Neural crest cell (in vitro differentiated cells): ENCODE measurements around the gene SOX10. TPM values are rescaled to one million over a fixed set of nuclear protein-coding genes. Genes with fewer than 3 reads are reported as not detected.

Source experiments
- DNase-seq: peaks from one replicate; pipeline ENCODE4 v3.0.0; 2021; ENCODE audit warnings: low read depth, mixed read lengths, low spot score
- H3K27ac Mint-ChIP-seq: one replicate; pipeline ENCODE4 v1.8.0; 2021; ENCODE audit warnings: mild to moderate bottlenecking, mixed read lengths; ENCODE audit not compliant: unreplicated experiment
- H3K27me3 Mint-ChIP-seq: 2 replicates; pipeline ENCODE4 v1.8.0; 2021; ENCODE audit warnings: low read depth, mild to moderate bottlenecking, mixed read lengths
- H3K36me3 Mint-ChIP-seq: 2 replicates; pipeline ENCODE4 v1.8.0; 2021; ENCODE audit warnings: low read depth, mild to moderate bottlenecking, mixed read lengths
- H3K4me1 Mint-ChIP-seq: 2 replicates; pipeline ENCODE4 v1.8.0; 2021; ENCODE audit warnings: mixed read lengths
- H3K4me3 Mint-ChIP-seq: one replicate; pipeline ENCODE4 v1.8.0; 2021; ENCODE audit warnings: mild to moderate bottlenecking, mixed read lengths
- H3K9me3 Mint-ChIP-seq: 2 replicates; pipeline ENCODE4 v1.8.0; 2021; ENCODE audit warnings: mixed read lengths
- CTCF ChIP-seq: fragments of 200-600 bp; sonication (generic); conservative IDR thresholded peaks from 2 replicates; pipeline ENCODE4 v1.5.0; 2021; ENCODE audit warnings: antibody characterized with exemption, mild to moderate bottlenecking
- microRNA-seq: library from miRNA; unstranded; fragments of <30 nt; microRNA quantifications from one replicate; pipeline ENCODE4, GENCODE V29; 2020
- total RNA-seq: library from RNA; stranded (reverse); gene quantifications from 2 replicates; pipeline ENCODE4 v1.2.1, GENCODE V29; 2021

SOX10 gene
- total RNA-seq, 1 donor from 2014 or later = 279 TPM

GRCh38 chr22:37926358-37926757 is 58.0 kb downstream of the SOX10 start:
- H3K9me3 Mint-ChIP-seq = no peaks in the 10 kb centered on the region
- no peaks in the 10 kb centered on the region for H3K27me3 Mint-ChIP-seq
- H3K27ac Mint-ChIP-seq = no peak overlapping the region
- DNase-seq = no peak
- H3K36me3 Mint-ChIP-seq = peaks cover 3% of the 10 kb centered on the region
- no peaks in the 10 kb centered on the region for H3K4me1 Mint-ChIP-seq
- no peak overlapping the region for H3K4me3 Mint-ChIP-seq
- TF ChIP-seq CTCF = no peak

- no peaks in the 10 kb centered on the region for H3K9me3 Mint-ChIP-seq
- H3K27me3 Mint-ChIP-seq = no peaks in the 10 kb centered on the region
- no peak overlapping the region for H3K4me3 Mint-ChIP-seq
- H3K36me3 Mint-ChIP-seq = peaks cover 3% of the 10 kb centered on the region
- H3K4me1 Mint-ChIP-seq = no peaks in the 10 kb centered on the region
- TF ChIP-seq CTCF = no peak
- no peak for DNase-seq
- H3K27ac Mint-ChIP-seq = no peak overlapping the region
Measured at GRCh38 chr22:37925767-37926166, 58.6 kb downstream of the SOX10 start.

- Mint-ChIP-seq H3K27me3 (no peaks in the 10 kb centered on the region), H3K9me3 (no peaks in the 10 kb centered on the region), H3K27ac (peak overlapping the region; percentile 78)
Measured at GRCh38 chr22:37925330-37925729, 59.0 kb downstream of the SOX10 start.

GRCh38 chr22:37924386-37925065 is 59.8 kb downstream of the SOX10 start:
- DNase-seq = no peak
- H3K4me3 Mint-ChIP-seq = no peak overlapping the region
- peaks cover 3% of the 10 kb centered on the region for H3K36me3 Mint-ChIP-seq
- no peak overlapping the region for H3K27ac Mint-ChIP-seq
- TF ChIP-seq CTCF = no peak
- no peaks in the 10 kb centered on the region for H3K4me1 Mint-ChIP-seq
- H3K27me3 Mint-ChIP-seq = no peaks in the 10 kb centered on the region
- no peaks in the 10 kb centered on the region for H3K9me3 Mint-ChIP-seq

More at GRCh38 chr22:37925330-37925729, 59.0 kb downstream of the SOX10 start:
- H3K36me3 Mint-ChIP-seq = peaks cover 3% of the 10 kb centered on the region
- no peaks in the 10 kb centered on the region for H3K4me1 Mint-ChIP-seq
- TF ChIP-seq CTCF = no peak
- no peak for DNase-seq
- H3K4me3 Mint-ChIP-seq = no peak overlapping the region

- Mint-ChIP-seq H3K4me3 (no peak overlapping the region), H3K36me3 (peaks cover 3% of the 10 kb centered on the region), H3K27ac (no peak overlapping the region), H3K27me3 (no peaks in the 10 kb centered on the region), H3K9me3 (no peaks in the 10 kb centered on the region), H3K4me1 (no peaks in the 10 kb centered on the region)
- DNase-seq = no peak
- no peak for TF ChIP-seq CTCF
Measured at GRCh38 chr22:37923927-37924326, 60.4 kb downstream of the SOX10 start.

Small RNA genes lying within 50 kb of the gene (microRNA-seq; reads per million reads assigned to microRNA genes)
- gene MIR4534 (not detected), gene MIR6820 (22.5 reads per million, percentile 36 among the genes with 10 or more reads in this experiment)

Other genes starting within 250 kb of the SOX10 start
- 53.1 and 55.8 TPM in 2 replicates for gene GCAT, start 176.6 kb downstream of the SOX10 start, total RNA-seq
- gene GALR3, start 161.2 kb downstream of the SOX10 start, total RNA-seq = 0.49 TPM in 1 of 2 replicates, not detected in the other
- gene ANKRD54, start 140.2 kb downstream of the SOX10 start, total RNA-seq = 31.3 and 31.7 TPM in 2 replicates
- gene EIF3L, start 135.1 kb downstream of the SOX10 start, total RNA-seq = 725 and 748 TPM in 2 replicates
- gene MICALL1, start 78.3 kb downstream of the SOX10 start, total RNA-seq = 49.1 and 54.4 TPM in 2 replicates
- 0.79 and 1.5 TPM in 2 replicates for gene C22orf23, start 31.0 kb downstream of the SOX10 start, total RNA-seq
- 137 and 143 TPM in 2 replicates for gene POLR2F, start 30.9 kb downstream of the SOX10 start, total RNA-seq
- gene PICK1, start 72.8 kb upstream of the SOX10 start, total RNA-seq = 20.1 and 24.0 TPM in 2 replicates
- 0.26 TPM in 1 of 2 replicates, not detected in the other for gene SLC16A8, start 99.6 kb upstream of the SOX10 start, total RNA-seq
- 0.51 and 0.52 TPM in 2 replicates for gene BAIAP2L2, start 126.1 kb upstream of the SOX10 start, total RNA-seq
- 11.0 and 14.6 TPM in 2 replicates for gene PLA2G6, start 197.3 kb upstream of the SOX10 start, total RNA-seq
- 3.9 and 5.4 TPM in 2 replicates for gene MAFF, start 217.4 kb upstream of the SOX10 start, total RNA-seq